K562 (cell line): ENCODE results near the gene FIG4. TPM values are rescaled to one million over a fixed set of nuclear protein-coding genes. Genes with fewer than 3 reads are reported as not detected.
"Not testable (repeated sequence)": the region's sequence is repeated elsewhere in the genome, so short reads cannot be mapped to it uniquely, and the experiment has no call there.

Source experiments
- ATAC-seq: fragments of 200-7000 bp; cut with Tn5 transposase; 3 replicates; pipeline ENCODE4 v1.9.1; 2020; ENCODE audit warnings: moderate library complexity
- BruUV-seq: library from RNA; stranded (reverse); fragments of 400-500 nt; replicated peaks from 2 replicates; lab custom pipeline; 2021; lab: Mats Ljungman, UMichigan
- CTCF ChIA-PET: fragments of 300-600 bp; formaldehyde crosslinking; extraction: SDS; loops from one replicate; lab custom pipeline; 2021; ENCODE audit warnings: low intra/inter-chr PET ratio; lab: Yijun Ruan, JAX
- POLR2A ChIA-PET: fragments of 300-600, 350-650 bp; sonication (Branson Sonifier 250); formaldehyde crosslinking; extraction: SDS; loops from one replicate; lab custom pipeline; 2021; ENCODE audit warnings: antibody characterized with exemption, inconsistent platforms; lab: Yijun Ruan, JAX
- DNase-seq, 4 experiments: peaks; one replicate each; pipeline versions ENCODE4 v3.0.0 to v3.0.0-alpha.2; 2011 to 2018; ENCODE audit warnings: low spot score in 3 of 4, mixed read lengths in 3 of 4; ENCODE audit errors: extremely low read depth in 1 of 4
- FAIRE-seq: peaks from 2 replicates; lab custom pipeline; 2011; peaks lifted over from hg19 to GRCh38; lab: Jason Lieb, UNC
- H2AFZ ChIP-seq: 2 replicates; pipeline ENCODE4 v1.6.0; 2011; ENCODE audit warnings: low read depth, low read length, control low read depth, inconsistent platforms
- H3K27ac ChIP-seq: fragments of 200-600 bp; 3 replicates; pipeline ENCODE4 v1.8.0; 2011; ENCODE audit warnings: low read depth, mild to moderate bottlenecking, control low read depth, inconsistent platforms, low read length, moderate library complexity, mixed read lengths; ENCODE audit errors: extremely low read depth
- H3K27me3 ChIP-seq, 2 experiments: fragments of 300-600 bp in 1 of 2; 2 replicates in 1 of 2; 3 replicates in 1 of 2; pipeline versions ENCODE4 v1.6.0 to v1.8.0; 2011; ENCODE audit warnings: inconsistent platforms in 2 of 2, low read length in 2 of 2, mild to moderate bottlenecking in 1 of 2, mixed read lengths in 1 of 2, moderate library complexity in 1 of 2; ENCODE audit not compliant: control insufficient read depth in 2 of 2, insufficient read depth in 2 of 2
- H3K36me3 ChIP-seq: fragments of 300-600 bp; 3 replicates; pipeline ENCODE4 v1.8.0; 2011; ENCODE audit warnings: mild to moderate bottlenecking, low read length, inconsistent platforms; ENCODE audit not compliant: control insufficient read depth, insufficient read depth
- H3K4me1 ChIP-seq, 2 experiments: fragments of 200-600 bp in 1 of 2; replicated peaks in 1 of 2; 2 replicates in 1 of 2; 3 replicates in 1 of 2; pipeline versions ENCODE4 v1.5.1 to v1.8.0; 2011; ENCODE audit warnings: inconsistent platforms in 2 of 2, low read length in 2 of 2, mild to moderate bottlenecking in 1 of 2, mixed read lengths in 1 of 2, moderate library complexity in 1 of 2; ENCODE audit not compliant: control insufficient read depth in 2 of 2, insufficient read depth in 2 of 2
- H3K4me2 ChIP-seq: 2 replicates; pipeline ENCODE4 v1.6.1; 2011; ENCODE audit warnings: low read length, control low read depth, inconsistent platforms, mixed read lengths; ENCODE audit not compliant: insufficient read depth
- H3K4me3 ChIP-seq: fragments of 200-600 bp; sonication (generic), shearing (Covaris generic); 2 replicates; pipeline ENCODE4 v1.5.1; 2016; ENCODE audit warnings: control low read depth, inconsistent platforms
- H3K79me2 ChIP-seq: fragments of 200-600 bp; 3 replicates; pipeline ENCODE4 v1.8.0; 2011; ENCODE audit warnings: low read length, inconsistent platforms; ENCODE audit not compliant: control insufficient read depth, insufficient read depth
- H3K9ac ChIP-seq, 2 experiments: 2 replicates each; pipeline versions ENCODE4 v1.6.0 to v1.6.1; 2011; ENCODE audit warnings: low read depth in 2 of 2, low read length in 2 of 2, control low read depth in 1 of 2, inconsistent platforms in 1 of 2, mild to moderate bottlenecking in 1 of 2, mixed read lengths in 1 of 2; ENCODE audit not compliant: insufficient read depth in 1 of 2
- H3K9me1 ChIP-seq: one replicate; pipeline ENCODE4 v1.6.0; 2011; ENCODE audit warnings: inconsistent platforms, mild to moderate bottlenecking, low read length, moderate library complexity; ENCODE audit not compliant: control insufficient read depth, insufficient read depth
- H3K9me3 ChIP-seq: replicated peaks from 2 replicates; pipeline ENCODE4 v1.5.1; 2011; ENCODE audit warnings: low read depth, low read length, inconsistent platforms; ENCODE audit not compliant: control insufficient read depth, insufficient read depth
- H4K20me1 ChIP-seq: replicated peaks from 2 replicates; pipeline ENCODE4 v1.6.1; 2011; ENCODE audit warnings: low read length, inconsistent platforms, mixed read lengths; ENCODE audit not compliant: control insufficient read depth, insufficient read depth
- CBX1 ChIP-seq: sonication (generic); IDR thresholded peaks from 2 replicates; pipeline ENCODE4 v1.6.1; 2016; ENCODE audit warnings: antibody characterized with exemption, low read depth, mild to moderate bottlenecking
- MXI1 ChIP-seq: IDR thresholded peaks from 2 replicates; pipeline ENCODE4 v1.6.1; 2011; ENCODE audit warnings: low read depth, mild to moderate bottlenecking, improper control_type of control experiment, low read length
- ZNF143 ChIP-seq: sonication (generic); formaldehyde crosslinking; IDR thresholded peaks from 2 replicates; pipeline ENCODE4 v1.9.0; 2022; ENCODE audit warnings: mild to moderate bottlenecking, missing genetic modification reagents
- WGBS: fragments of 100-300 bp; shearing (Covaris generic); methylation state at CpG from one replicate; pipeline ENCODE4 v1.1.6; 2016; ENCODE audit warnings: low coverage, mixed read lengths; ENCODE audit not compliant: insufficient coverage; ENCODE audit errors: missing lambda C conversion rate; 5-methylcytosine and 5-hydroxymethylcytosine counted together
- in situ Hi-C: fragments of 300-500 bp; cut with MboI; formaldehyde crosslinking; loops from 4 replicates; pipeline ENCODE4 v1.15.0; 2018; ENCODE audit warnings: inconsistent platforms, mixed read lengths
- intact Hi-C: fragments of 100-400 bp; cut with micrococcal nuclease; formaldehyde crosslinking; loops from 2 replicates; pipeline ENCODE4 v1.14.2; 2022
- polyA plus RNA-seq, 8 experiments: library from polyadenylated mRNA; depleted of rRNA in 4 of 8; stranded (reverse) in 5 of 8; unstranded in 3 of 8; fragments of >200 nt; fragmentation: Nextera tagmentation in 2 of 8; fragmentation: Illumina TruSeq in 1 of 8; extraction: Ambion mirVana in 2 of 8; extraction: Trizol in 1 of 8; gene quantifications; 2 replicates each; pipeline versions ENCODE4 v1.2.1 to v1.2.3, GENCODE V29; 2011 to 2014; ENCODE audit warnings: inconsistent platforms in 1 of 8, missing spikeins in 1 of 8
- total RNA-seq, 7 experiments: library from RNA; depleted of rRNA in 6 of 7; stranded (reverse); fragments of >200 nt in 6 of 7; fragmentation: Illumina TruSeq in 2 of 7; extraction: Trizol in 2 of 7; gene quantifications; 2 replicates each; pipeline versions ENCODE4 v1.2.1 to v1.2.3, GENCODE V29; 2011 to 2021; ENCODE audit warnings: low replicate concordance in 1 of 7
- TF ChIP-seq, protein P1 (sequence below): IDR thresholded peaks from 3 replicates; pipeline ENCODE4 v1.6.1; 2011; ENCODE audit warnings: borderline replicate concordance, mild to moderate bottlenecking, moderate library complexity; ENCODE audit not compliant: insufficient read length; ENCODE audit errors: extremely low read depth

FIG4 gene
- total and polyA plus RNA-seq, 9 of the 15 experiments (the other 6 are each of a cell fraction or from before 2014, with no cell fraction given): 1.5 to 6.8 (median 4.3) TPM

DNA sequence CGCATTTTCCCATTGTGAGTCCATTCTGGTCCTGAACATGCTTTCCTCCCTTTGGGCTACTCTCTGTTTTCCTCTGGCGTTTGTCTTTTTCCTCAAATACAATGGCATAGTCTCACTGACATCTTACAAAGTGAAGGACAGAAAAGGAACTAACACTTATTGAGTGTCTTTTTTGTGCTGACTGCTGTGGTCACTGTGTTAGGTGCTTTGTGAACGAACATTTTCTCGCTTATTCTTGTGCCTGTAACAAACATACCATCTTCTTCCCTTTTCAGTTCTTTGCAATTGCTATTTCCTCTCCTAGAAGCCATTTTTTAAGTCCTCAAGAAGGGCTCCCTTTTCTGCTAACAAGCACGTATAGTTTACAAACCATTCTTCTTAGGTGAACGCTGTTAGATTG is 15.4 kb downstream of the FIG4 start:
- FAIRE-seq: no peak
- CTCF ChIA-PET: interaction anchor here (2.4 to 4.6 kb wide), 2 partner anchors 77 to 334 kb away, joined by 29 to 71 read pairs; no protein-coding TSS in a partner anchor
- no peak for DNase-seq
- POLR2A ChIA-PET: no interaction called here
- H3K4me2 ChIP-seq: no peak overlapping the region
- H3K9me1 ChIP-seq: no peaks in the 10 kb centered on the region
- WGBS: 1% methylated on average over 6 of the region's 6 CpGs
- no peaks in the 10 kb centered on the region for H3K9me3 ChIP-seq
- H3K4me1 ChIP-seq: no peaks in the 10 kb centered on the region
- no peaks in the 10 kb centered on the region for H3K79me2 ChIP-seq
- no peak overlapping the region for H3K27ac ChIP-seq
- no peak overlapping the region for H2AFZ ChIP-seq
- TF ChIP-seq, protein P1, sequence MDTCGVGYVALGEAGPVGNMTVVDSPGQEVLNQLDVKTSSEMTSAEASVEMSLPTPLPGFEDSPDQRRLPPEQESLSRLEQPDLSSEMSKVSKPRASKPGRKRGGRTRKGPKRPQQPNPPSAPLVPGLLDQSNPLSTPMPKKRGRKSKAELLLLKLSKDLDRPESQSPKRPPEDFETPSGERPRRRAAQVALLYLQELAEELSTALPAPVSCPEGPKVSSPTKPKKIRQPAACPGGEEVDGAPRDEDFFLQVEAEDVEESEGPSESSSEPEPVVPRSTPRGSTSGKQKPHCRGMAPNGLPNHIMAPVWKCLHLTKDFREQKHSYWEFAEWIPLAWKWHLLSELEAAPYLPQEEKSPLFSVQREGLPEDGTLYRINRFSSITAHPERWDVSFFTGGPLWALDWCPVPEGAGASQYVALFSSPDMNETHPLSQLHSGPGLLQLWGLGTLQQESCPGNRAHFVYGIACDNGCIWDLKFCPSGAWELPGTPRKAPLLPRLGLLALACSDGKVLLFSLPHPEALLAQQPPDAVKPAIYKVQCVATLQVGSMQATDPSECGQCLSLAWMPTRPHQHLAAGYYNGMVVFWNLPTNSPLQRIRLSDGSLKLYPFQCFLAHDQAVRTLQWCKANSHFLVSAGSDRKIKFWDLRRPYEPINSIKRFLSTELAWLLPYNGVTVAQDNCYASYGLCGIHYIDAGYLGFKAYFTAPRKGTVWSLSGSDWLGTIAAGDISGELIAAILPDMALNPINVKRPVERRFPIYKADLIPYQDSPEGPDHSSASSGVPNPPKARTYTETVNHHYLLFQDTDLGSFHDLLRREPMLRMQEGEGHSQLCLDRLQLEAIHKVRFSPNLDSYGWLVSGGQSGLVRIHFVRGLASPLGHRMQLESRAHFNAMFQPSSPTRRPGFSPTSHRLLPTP: no peak
- TF ChIP-seq ZNF143 (no peak), CBX1 (no peak), MXI1 (no peak)
- intact Hi-C loops: loop anchor here (10.0 kb wide), 1 partner anchor 468 kb away; the partner anchor contains the start of gene WASF1
- BruUV-seq: no TSS peak
- no peaks in the 10 kb centered on the region for H3K36me3 ChIP-seq
- ATAC-seq: no peak
- H4K20me1 ChIP-seq: no peaks in the 10 kb centered on the region
- in situ Hi-C loops: loop anchor here (5.0 to 10.0 kb wide), 2 partner anchors 76 to 182 kb away; no protein-coding TSS in a partner anchor
- H3K27me3 ChIP-seq: peaks cover 0 to under 1% of the 10 kb centered on the region in 2 experiments; a peak in 1 of 5 replicates
- H3K4me3 ChIP-seq: no peak overlapping the region
- H3K9ac ChIP-seq: no peak overlapping the region

DNA sequence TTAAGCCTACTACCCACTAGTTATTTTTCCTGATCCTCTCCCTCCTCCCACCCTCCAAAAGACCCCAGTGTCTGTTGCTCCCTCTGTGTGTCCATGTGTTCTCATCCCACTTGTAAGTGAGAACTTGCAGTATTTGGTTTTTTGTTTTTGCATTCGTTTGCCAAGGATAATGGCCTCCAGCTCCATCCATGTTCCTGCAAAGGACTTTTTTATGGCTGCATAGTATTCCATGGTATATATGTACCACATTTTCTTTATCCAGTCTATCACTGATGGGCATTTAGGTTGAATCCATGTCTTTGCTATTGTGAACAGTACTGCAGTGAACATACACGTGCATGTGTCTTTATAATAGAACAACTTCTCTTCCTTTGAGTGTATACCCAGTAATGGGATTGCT is 17.0 kb downstream of the FIG4 start:
- not testable (repeated sequence) for H3K9me3 ChIP-seq, DNase-seq, H3K9ac ChIP-seq, FAIRE-seq, H2AFZ ChIP-seq, H4K20me1 ChIP-seq, BruUV-seq, H3K36me3 ChIP-seq, H3K27me3 ChIP-seq, H3K79me2 ChIP-seq, H3K4me3 ChIP-seq, ATAC-seq, H3K27ac ChIP-seq, H3K9me1 ChIP-seq, H3K4me2 ChIP-seq, H3K4me1 ChIP-seq
- ChIA-PET POLR2A (interaction anchor here (1.1 kb wide), 1 partner anchor 71 kb away, joined by 3 read pairs; no protein-coding TSS in a partner anchor), CTCF (interaction anchor here (1.3 to 4.6 kb wide), 2 partner anchors 333 to 683 kb away, joined by 4 to 71 read pairs; no protein-coding TSS in a partner anchor)
- intact Hi-C loops: loop anchor here (10.0 kb wide), 1 partner anchor 467 kb away; the partner anchor contains the start of gene WASF1
- WGBS: 0% methylated on average over 2 of the region's 2 CpGs
- in situ Hi-C loops: loop anchor here (5.0 to 10.0 kb wide), 2 partner anchors 74 to 183 kb away; no protein-coding TSS in a partner anchor
